Stimulated activated CD8-positive, alpha-beta memory T cell treated with anti-CD3 and anti-CD28 coated beads, Interleukin-15, amount 100 ng/mL, for 24 hours (primary cell): Measurements from ENCODE around the gene TECRL.

Source experiments
- DNase-seq: peaks from one replicate; pipeline ENCODE4 v3.0.0-alpha.2; 2020; ENCODE audit warnings: low read depth

The TECRL gene

GRCh38 chr4:64326507-64326906, 82.7 kb downstream of the TECRL start:
- no peak for DNase-seq

GRCh38 chr4:64306255-64306565, 103.0 kb downstream of the TECRL start:
- DNase-seq: no peak

- DNase-seq: no peak
These were observed 103.5 kb downstream of the TECRL start for GRCh38 chr4:64305565-64306254.

- no peak for DNase-seq
These were observed 136.8 kb downstream of the TECRL start for GRCh38 chr4:64272432-64272831.

GRCh38 chr4:64271601-64272081, 137.6 kb downstream of the TECRL start:
- no peak for DNase-seq

DNA sequence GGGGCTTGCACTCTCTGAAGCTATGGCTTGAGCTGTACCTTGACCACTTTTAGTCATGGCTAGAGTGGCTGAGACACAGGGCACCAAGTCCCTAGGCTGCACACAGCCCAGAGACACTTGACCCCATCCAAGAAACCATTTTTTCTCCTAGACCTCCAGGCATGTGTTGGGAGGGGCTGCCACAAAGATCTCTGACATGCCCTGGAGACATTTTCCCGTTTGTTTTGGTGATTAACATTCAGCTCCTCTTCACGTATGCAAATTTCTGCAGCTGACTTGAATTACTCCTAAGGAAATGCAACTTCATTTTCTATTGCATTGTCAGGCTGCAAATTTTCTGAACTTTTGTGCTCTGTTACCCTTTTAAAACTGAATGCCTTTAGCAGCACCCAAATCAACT, 142.6 kb downstream of the TECRL start:
- DNase-seq: no peak

DNA sequence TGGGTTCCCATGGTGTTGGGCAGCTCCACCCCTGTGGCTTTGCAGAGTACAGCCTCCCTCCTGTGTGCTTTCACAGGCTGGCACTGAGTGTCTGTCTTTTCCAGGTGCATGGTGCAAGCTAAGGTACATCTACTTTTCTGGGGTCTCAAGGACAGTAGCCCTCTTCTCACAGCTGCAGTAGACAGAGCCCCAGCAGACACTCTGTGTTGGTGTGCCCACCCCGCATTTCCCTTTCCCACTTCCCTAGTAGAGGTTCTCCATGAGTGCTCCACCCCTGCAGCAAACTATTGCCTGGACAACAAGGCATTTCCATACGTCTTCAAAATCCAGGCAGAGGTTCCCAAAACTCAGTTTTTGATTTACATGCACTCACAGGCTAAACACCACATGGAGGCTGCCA, 143.0 kb downstream of the TECRL start:
- DNase-seq: no peak

DNA sequence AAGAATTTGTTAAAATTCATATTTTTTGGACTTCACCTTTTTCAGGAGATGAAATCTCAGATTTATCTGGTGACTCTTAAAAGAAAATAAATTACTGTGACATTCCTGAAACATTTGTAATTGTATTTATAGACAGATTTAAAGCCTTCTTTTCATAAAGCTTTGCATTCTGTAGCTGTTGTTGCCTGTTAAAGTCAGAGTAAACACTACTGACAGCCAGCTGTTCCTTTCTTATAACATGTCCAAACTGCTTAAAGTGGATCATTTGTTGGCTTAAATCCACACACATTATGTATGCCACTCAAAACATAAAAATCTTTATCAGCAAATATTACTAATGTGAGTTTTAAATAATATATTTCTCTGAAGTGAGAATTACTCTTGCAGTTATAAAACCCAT, 157.5 kb downstream of the TECRL start:
- no peak for DNase-seq

DNA sequence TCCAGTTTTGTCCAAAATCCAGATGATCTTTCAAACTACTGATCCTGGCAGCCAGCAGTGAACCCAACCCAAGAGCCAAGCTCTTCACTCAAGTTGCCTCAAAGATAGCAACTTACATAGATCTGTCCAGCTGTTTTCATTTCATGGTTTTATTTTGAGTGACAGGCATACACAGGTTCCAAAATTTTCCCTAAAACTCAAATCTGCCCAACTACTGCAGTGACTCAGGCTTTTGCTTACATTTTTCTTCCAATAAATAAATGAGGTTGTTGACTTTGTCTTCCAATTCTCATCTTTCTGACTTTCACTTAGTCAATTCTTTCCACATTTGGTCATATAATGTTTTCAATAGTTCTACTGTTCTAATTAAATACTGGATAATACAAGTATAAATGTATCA, 158.8 kb downstream of the TECRL start:
- DNase-seq: no peak

- no peak for DNase-seq
These were observed 159.2 kb downstream of the TECRL start for GRCh38 chr4:64250061-64250460.

DNA sequence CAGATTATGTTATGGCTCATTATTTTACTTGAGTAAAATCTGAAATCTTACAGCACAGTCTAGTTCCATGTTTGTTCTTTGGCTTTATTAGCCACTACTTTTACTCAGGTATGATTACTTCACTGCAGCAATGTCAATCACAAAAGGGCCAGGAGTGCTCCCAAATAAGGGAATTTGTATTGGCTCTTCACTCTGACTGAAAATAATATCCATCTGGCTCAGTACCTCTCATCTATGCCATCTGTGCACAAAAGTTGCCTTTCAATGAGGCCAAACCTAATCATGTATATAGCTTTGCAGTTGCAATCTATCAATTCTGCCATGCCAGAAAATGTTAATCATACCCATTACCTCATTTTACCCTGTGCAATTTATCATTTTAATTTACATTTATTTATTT, 161.1 kb downstream of the TECRL start:
- DNase-seq: no peak

DNA sequence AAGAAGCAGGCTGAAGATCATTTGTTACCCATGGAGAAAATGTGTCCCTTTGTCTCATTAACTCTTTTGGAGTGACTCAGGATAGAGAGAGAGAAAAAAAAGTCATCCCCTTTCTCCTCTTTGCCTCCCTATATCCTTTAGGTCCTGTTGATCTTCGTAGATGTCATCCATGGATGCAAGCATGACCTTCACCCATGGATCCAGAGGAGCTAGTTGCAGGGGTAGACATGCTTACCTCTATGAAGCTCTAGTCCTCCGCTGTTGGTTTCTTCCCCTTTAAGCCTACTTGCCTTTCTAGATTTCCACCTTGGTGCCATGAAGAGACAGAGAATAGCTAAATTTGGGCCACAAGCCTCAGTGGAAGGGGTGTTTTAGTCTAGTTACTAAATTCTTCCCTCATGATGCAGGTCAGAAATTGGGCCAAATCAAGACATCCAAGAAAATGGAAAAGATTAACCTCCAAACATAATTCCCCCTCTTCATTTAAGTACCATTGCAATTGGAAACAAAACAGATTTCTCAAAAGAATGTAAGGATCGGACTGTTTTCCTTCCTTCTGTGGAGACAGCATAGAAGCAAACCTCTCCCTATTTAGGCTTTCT, 178.4 kb downstream of the TECRL start:
- DNase-seq: no peak
